Measurements from ENCODE around the gene CAMTA1. TPM values are rescaled to one million over a fixed set of nuclear protein-coding genes. Genes with fewer than 3 reads are reported as not detected.

The CAMTA1 gene
- total RNA-seq, 1 donor from 2014 or later: 99.0 TPM

GRCh38 chr1:7315316-7315715, 530.1 kb downstream of the CAMTA1 start:
- no peak overlapping the region for H3K27ac Mint-ChIP-seq
- TF ChIP-seq CTCF (IDR thresholded peaks at IDR 0.05; ENCODE audit: unreplicated experiment): no peak
- DNase-seq (ENCODE audit: low spot score, unreplicated experiment): no peak
- H3K27me3 Mint-ChIP-seq: peaks cover 8% of the 10 kb centered on the region
- H3K4me1 Mint-ChIP-seq (ENCODE audit: low read depth): no peaks in the 10 kb centered on the region
- no peaks in the 10 kb centered on the region for H3K9me3 Mint-ChIP-seq (ENCODE audit: low read depth)
- H3K36me3 Mint-ChIP-seq (ENCODE audit: insufficient read depth): no peaks in the 10 kb centered on the region
- H3K4me3 Mint-ChIP-seq (ENCODE audit: low read depth): no peak overlapping the region

- no peak for TF ChIP-seq CTCF (IDR thresholded peaks at IDR 0.05; ENCODE audit: unreplicated experiment)
- Mint-ChIP-seq H3K27me3 (peaks cover 8% of the 10 kb centered on the region), H3K27ac (no peak overlapping the region), H3K36me3 (ENCODE audit: insufficient read depth) (no peaks in the 10 kb centered on the region), H3K4me3 (ENCODE audit: low read depth) (no peak overlapping the region), H3K9me3 (ENCODE audit: low read depth) (no peaks in the 10 kb centered on the region), H3K4me1 (ENCODE audit: low read depth) (no peaks in the 10 kb centered on the region)
- no peak for DNase-seq (ENCODE audit: low spot score, unreplicated experiment)
Measured at GRCh38 chr1:7315946-7316345, 530.7 kb downstream of the CAMTA1 start.

- Mint-ChIP-seq H3K4me3 (ENCODE audit: low read depth) (no peak overlapping the region), H3K27ac (no peak overlapping the region), H3K27me3 (peaks cover 5% of the 10 kb centered on the region), H3K36me3 (ENCODE audit: insufficient read depth) (no peaks in the 10 kb centered on the region), H3K4me1 (ENCODE audit: low read depth) (no peaks in the 10 kb centered on the region), H3K9me3 (ENCODE audit: low read depth) (no peaks in the 10 kb centered on the region)
- TF ChIP-seq CTCF (IDR thresholded peaks at IDR 0.05; ENCODE audit: unreplicated experiment): no peak
- DNase-seq (ENCODE audit: low spot score, unreplicated experiment): no peak
Measured at GRCh38 chr1:7317888-7318287, 532.6 kb downstream of the CAMTA1 start.

GRCh38 chr1:7319196-7319595, 533.9 kb downstream of the CAMTA1 start:
- no peaks in the 10 kb centered on the region for H3K27me3 Mint-ChIP-seq
- H3K9me3 Mint-ChIP-seq (ENCODE audit: low read depth): no peaks in the 10 kb centered on the region
- H3K4me3 Mint-ChIP-seq (ENCODE audit: low read depth): no peak overlapping the region
- H3K36me3 Mint-ChIP-seq (ENCODE audit: insufficient read depth): no peaks in the 10 kb centered on the region
- no peak overlapping the region for H3K27ac Mint-ChIP-seq
- no peak for TF ChIP-seq CTCF (IDR thresholded peaks at IDR 0.05; ENCODE audit: unreplicated experiment)
- no peak for DNase-seq (ENCODE audit: low spot score, unreplicated experiment)
- H3K4me1 Mint-ChIP-seq (ENCODE audit: low read depth): no peaks in the 10 kb centered on the region

- TF ChIP-seq CTCF (IDR thresholded peaks at IDR 0.05; ENCODE audit: unreplicated experiment): no peak
- no peak overlapping the region for H3K27ac Mint-ChIP-seq
- H3K27me3 Mint-ChIP-seq: peaks cover 7% of the 10 kb centered on the region
- H3K4me1 Mint-ChIP-seq (ENCODE audit: low read depth): no peaks in the 10 kb centered on the region
- no peak overlapping the region for H3K4me3 Mint-ChIP-seq (ENCODE audit: low read depth)
- no peaks in the 10 kb centered on the region for H3K36me3 Mint-ChIP-seq (ENCODE audit: insufficient read depth)
- no peak for DNase-seq (ENCODE audit: low spot score, unreplicated experiment)
- H3K9me3 Mint-ChIP-seq (ENCODE audit: low read depth): no peaks in the 10 kb centered on the region
Measured at GRCh38 chr1:7320661-7321060, 535.4 kb downstream of the CAMTA1 start.

Data from progenitor cell of endocrine pancreas (in vitro differentiated cells).